Right renal cortex interstitium (tissue), 3 donors: ENCODE measurements around the gene MAP3K21. TPM values are rescaled to one million over a fixed set of nuclear protein-coding genes. Genes with fewer than 3 reads are reported as not detected.

Experiments
- DNase-seq, 3 donors: peaks; one replicate each; pipeline ENCODE4 v3.0.0-alpha.2; 2013; ENCODE audit warnings: low read depth in 3 of 3, low spot score in 2 of 3
- polyA plus RNA-seq, 3 donors: library from polyadenylated mRNA; unstranded; fragments of 120-200 nt; gene quantifications; one replicate each; pipeline ENCODE4 v1.2.1, GENCODE V29; 2013; ENCODE audit not compliant: insufficient read length in 3 of 3

The MAP3K21 gene
- polyA plus RNA-seq, 3 donors, result 26.7 to 29.2 (median 28.3) TPM

DNA sequence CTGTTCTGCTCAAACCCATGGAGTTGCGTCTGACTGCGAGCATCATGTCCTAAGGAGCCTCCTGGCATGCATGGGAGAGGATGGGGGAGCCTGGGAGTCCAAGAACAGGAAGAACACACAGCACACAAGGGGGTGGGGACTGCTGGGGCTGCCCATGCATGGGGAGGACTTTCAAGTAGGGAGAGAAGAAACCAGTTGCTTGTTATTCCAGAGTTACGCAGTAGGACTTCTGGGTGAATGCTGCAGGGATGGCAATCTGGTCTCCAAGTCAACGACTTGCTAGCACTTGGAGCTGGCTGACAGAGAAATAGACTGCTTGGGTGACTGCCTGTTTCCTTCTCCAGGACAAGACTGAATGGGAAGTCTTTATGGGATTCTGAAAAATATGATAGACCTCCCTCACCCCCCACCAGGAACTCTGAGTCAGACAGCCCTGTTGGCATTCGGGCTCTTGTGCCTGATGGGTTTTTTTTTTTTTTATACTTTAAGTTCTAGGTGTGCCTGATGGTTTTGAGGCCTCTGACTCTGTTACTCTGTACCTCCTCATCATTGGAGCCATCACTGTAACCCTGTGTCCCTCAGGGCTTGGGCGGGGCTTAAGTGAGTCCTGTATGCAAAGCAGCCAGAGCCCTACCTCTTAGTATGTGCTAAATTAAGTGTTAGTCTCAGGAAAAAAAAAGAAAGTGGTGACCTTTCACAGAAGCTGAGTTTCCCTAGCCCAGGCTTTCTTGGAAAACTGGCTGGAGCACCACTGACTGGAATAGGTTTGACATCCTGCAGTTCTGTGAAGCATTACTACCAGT is 30.3 kb downstream of the MAP3K21 start:
- no peak for DNase-seq

DNA sequence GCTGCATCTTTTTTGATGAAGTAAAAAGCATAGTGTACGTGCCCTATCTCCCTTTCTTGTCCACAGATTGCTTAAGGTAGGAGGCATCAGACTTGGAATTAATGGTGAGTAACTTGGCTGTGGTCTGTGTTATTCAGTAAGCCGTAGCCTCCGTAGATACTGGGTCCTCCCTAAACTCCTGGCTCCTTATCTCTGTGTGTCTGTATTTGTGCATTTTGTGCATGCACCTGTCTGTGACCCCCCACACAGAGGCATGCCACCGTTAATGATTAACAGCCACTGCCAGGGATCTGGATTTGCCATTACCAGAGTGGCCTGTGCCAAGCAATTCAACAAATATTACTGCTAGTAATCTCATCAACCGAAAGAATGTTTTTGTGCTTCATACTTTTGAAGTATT is 31.9 kb downstream of the MAP3K21 start:
- DNase-seq, result peak in 1 of 3 donors; percentile 59

- DNase-seq, result no peak
Observed at GRCh38 chr1:233359905-233360304, 32.4 kb downstream of the MAP3K21 start.

DNA sequence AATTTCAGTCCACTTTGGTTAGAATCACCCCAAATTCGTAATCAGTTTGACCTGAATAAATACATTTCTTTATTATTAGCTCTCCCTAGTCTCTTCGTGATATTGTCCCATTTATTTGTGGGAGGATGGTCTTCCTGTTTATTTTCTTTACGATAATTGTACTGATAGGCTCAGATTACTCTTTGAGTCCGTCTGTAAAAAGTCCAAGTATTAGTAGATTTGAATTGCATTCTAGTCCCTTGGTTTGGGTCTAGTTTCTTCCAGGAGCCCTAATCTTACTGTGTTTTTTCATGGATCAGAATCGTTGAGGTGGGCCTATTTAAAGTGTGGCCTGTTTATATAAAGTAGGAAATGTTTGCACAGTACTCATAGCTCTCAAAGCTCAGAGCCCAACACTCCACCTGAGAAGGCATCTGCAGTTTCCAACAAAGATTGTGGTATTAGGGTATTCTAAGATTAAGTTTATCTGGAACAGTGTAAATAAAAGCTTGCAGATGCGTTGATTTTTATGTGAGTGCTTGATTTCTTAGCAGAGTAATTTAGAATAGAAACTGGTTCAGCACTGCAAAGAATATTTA is 33.1 kb downstream of the MAP3K21 start:
- no peak for DNase-seq

- DNase-seq, result no peak
Observed at GRCh38 chr1:233361876-233362275, 34.4 kb downstream of the MAP3K21 start.

DNA sequence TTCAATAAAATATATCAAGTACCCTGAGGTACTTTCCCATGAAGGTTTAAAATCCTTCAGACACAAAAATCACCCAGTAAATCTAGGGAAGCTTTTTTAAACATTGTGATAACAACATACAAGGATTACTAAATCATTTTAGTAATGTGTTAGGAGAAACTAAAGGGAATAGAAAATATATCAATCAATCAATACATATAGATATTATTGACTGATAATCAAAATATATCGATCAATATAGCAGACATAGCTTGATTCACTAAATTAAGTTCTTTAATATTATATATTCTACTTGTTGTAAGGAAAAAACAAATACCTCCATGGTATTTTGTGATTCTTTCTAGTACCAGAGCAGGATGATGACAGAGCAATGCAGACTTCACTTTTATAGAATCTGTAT is 35.2 kb downstream of the MAP3K21 start:
- DNase-seq, result no peak

GRCh38 chr1:233364026-233364425 is 36.5 kb downstream of the MAP3K21 start:
- no peak for DNase-seq

DNA sequence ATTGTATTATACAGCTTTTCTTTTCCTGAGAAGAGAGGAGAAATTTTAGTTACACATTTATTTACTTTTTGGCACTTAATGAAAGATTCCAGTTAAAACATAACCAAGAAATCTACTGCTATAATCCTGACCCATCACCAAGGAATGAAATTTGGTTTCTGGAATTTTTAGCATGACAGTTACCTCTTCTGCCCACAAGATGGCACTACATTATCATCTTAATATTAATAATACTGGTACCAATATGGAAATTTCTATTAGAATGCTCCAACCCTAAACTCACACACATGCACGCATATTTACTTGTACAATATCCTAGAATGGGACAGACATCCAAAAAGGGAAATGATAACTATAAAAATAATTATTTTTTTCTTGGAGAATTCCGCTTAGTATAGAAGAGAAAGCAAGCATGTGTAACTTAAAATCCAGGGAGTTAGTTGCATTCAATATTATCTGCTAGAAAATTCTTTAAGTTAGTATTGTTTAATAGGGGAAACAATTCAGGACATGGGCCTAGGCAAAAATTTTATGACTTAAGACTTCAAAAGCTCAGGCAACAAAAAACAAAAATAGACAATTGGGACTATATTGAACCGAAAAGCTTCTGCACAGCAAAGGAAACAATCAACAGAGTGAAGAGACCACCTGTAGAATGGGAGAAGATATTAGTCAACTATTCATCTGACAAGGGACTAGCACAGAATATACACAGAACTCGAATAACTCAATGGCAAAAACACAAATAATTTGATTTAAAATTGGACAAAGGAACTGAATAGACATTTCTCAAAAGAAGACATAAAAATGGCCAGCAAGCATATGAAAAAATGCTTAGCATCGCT is 37.4 kb downstream of the MAP3K21 start:
- no peak for DNase-seq

DNA sequence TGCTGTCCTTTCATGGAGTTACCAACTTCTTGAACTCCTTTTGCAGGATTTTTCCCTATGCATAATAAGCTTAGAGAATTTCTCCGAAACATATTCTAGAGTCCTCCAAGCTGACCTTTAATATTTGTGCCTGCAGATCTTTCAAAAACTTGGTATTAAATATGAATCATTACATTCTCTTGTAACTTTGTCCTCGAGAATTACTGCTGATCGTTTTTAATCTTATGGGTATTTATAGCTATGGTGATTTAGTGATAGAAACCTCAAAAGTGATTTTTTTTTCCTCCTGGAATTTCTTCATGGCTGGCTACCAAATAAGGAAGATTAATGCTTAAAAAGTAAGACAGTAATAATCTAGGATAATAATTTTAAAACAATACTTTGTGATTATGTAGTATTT is 39.1 kb downstream of the MAP3K21 start:
- DNase-seq, result no peak

- DNase-seq, result no peak
Observed at GRCh38 chr1:233367057-233367803, 39.7 kb downstream of the MAP3K21 start.

DNA sequence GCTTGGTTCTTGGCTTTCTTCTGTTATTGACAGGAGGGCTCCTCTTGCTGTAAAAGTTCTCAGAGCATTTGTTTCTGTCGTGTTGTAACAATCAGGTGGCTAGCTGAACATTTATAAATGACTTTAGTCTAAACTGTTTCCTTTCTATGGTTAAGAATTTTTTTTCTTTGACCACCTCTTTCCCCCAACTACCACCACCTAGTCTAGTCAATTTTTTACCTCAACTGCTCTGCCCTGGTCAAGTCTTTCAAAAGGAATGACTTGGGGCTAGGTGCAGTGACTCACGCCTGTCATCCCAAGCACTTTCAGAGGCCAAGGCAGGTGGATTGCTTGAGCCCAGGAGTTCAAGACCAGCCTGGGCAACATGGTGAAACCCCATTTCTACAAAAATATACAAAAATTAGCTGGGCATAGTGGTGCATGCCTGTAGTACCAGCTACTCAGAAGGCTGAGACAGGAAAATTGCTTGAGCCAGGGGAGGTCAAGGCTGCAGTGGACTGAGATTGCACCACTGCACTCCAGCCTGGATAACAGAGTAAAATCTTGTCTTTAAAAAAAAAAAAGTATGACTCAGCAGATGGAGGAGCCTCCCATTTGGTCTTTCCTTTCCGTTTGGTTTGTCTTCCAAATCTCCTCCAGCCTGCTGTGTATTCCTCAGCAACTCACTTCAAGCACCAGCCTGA is 40.7 kb downstream of the MAP3K21 start:
- no peak for DNase-seq

DNA sequence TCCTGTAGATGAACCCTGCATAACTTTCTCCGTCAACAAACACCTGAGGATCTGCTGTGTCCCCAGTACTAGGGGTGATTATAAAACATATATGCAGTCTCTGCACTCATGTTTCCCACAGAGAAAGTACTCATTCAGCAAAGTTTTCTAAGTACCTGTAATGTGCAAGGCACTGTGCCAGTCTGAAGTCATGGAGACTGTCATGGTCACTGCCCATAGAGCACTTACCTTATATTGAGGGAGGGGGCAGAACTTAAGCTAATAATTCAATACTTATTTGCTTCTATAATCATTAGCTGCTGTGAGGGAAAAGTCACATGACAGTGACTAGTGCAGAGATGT is 41.2 kb downstream of the MAP3K21 start:
- no peak for DNase-seq

DNA sequence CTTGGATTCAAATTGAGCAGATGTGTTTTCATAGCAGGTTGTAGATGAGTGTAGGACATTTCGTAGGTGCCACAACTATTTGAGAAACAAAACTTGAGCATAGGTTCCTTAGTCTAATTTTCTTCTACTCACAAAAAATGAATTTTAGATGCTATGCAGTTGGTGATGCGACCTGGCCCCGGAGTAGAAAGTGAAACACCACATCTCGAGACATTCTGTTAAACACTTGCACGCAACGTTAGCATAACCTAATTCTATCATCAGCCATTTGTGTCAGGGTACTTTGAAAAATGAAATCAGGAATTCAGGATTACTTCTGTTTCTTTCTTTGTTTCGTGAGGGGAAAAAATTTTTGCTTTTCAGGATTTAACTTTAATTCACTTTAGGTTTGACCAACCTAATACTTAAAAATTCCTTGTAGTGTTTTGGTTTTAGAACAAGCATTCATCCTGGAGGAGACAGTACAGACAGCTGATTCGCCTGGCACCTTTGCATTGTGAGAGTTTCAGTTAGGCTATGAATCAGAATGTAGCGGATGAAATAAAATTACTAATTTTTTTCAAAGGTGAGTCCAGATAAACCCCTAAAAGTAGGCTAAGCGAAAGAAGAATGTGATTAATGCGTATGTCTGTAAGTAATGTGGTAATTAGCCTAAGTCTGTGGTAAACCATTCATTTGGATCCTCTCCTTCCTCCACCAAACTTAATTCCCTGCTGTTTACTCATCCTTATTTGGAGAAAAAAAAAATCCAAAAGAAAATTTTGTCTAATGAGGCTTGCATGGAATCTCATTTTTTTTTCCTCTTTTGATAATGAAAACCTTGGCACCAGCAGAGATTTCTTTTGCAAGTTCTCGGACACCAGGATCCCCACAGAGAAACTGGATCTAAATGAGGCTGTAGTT is 44.9 kb downstream of the MAP3K21 start:
- DNase-seq, result no peak

DNA sequence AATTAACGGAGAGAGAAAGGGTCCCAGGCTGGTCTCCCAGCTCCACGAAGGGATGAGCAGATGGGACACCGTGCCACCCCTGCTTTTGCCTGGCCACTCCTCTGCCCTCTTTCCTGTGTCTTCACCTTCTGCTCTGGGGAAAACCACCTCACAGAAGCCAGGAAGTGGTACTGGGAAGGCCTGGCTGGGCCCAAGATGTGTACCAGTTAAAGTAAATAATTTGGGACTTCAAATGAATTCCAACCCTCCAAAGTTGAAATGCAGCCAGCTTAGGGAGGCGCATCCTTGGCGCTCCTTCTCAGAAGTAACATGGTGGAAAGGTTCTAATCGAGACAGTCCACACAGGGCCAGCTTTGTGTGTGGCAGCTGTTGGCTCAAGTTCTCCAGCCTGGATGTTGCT is 45.7 kb downstream of the MAP3K21 start:
- DNase-seq, result no peak

DNA sequence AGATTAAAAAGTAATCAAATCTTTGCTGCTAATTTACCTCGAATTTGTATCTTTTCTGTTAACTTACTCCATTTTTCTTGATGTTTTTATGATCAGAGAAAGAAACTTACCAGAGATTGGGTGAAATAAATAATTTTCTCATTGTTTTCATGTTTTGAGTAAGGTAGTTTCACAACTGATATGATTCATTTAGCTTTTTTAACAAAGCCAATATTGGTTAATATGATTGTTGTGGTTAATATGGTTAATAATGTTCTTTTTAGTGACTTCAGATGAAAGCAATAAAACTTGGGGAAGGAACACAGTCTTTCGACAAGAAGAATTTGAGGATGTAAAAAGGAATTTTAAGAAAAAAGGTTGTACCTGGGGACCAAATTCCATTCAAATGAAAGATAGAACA is 48.1 kb downstream of the MAP3K21 start:
- no peak for DNase-seq

DNA sequence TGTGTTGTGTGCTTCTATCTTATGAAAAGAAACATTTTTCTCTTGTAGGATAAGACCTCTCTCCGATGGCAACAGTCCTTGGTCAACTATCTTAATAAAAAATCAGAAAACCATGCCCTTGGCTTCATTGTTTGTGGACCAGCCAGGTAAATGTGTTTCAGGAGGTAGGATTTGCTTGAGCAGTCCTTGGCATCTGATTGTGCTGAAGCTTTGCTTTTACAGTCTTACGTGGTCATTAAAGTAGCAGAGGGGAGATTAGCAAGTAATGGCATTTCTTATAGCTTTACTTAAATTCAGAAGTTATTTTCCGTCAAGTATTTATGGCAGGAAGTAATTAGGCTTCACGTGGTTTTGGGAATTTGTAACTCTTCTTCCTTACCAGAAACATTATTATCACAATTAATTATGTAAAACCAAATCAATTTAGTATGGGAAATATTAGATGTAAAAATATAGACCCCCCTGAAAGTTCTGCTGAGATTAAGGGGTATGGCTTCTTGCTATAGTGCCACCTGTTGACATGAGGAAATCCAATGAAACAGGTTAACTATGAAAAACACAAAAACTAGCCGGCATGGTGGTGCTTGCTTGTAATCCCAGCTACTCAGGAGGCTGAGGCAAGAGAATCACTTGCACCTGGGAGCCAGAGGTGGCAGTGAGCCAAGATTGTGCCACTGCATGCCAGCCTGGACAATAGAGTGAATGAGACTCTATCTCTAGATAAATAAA is 49.0 kb downstream of the MAP3K21 start:
- no peak for DNase-seq

- no peak for DNase-seq
Observed at GRCh38 chr1:233379869-233380438, 52.4 kb downstream of the MAP3K21 start.

GRCh38 chr1:233381806-233382205 is 54.3 kb downstream of the MAP3K21 start:
- DNase-seq, result no peak
